Ovary (tissue), 3 donors: Measurements from ENCODE around the gene GLRA1.

Experiments used
- CTCF ChIP-seq, 3 donors: fragments of 450-650 bp in 2 of 3; fragments of 200-600 bp in 1 of 3; IDR thresholded peaks; one replicate each; pipeline versions ENCODE4 v1.5.1 to v1.8.0; 2016 to 2022; ENCODE audit warnings: antibody characterized with exemption in 3 of 3, mild to moderate bottlenecking in 1 of 3
- EP300 ChIP-seq: sonication (generic); formaldehyde crosslinking; IDR thresholded peaks from one replicate; pipeline ENCODE4 v1.6.1; 2017; ENCODE audit warnings: antibody characterized with exemption
- POLR2A ChIP-seq: fragments of 450-650 bp; IDR thresholded peaks from one replicate; pipeline ENCODE4 v1.6.1; 2017; ENCODE audit warnings: antibody characterized with exemption, mild to moderate bottlenecking, moderate library complexity
- donor health status: DM: no; HTN: no; CAD: no.

GRCh38 chr5:151897896-151898295 is 26.8 kb downstream of the GLRA1 start:
- no peak for TF ChIP-seq EP300
- TF ChIP-seq CTCF (IDR thresholded peaks at IDR 0.05), result no peak
- no peak for TF ChIP-seq POLR2A
